Hepatocyte (in vitro differentiated cells): ENCODE data around the gene NPHP1. TPM values are rescaled to one million over a fixed set of nuclear protein-coding genes. Genes with fewer than 3 reads are reported as not detected.
"Not testable (repeated sequence)": the region's sequence is repeated elsewhere in the genome, so short reads cannot be mapped to it uniquely, and the experiment has no call there.

Experiments used
- DNase-seq: peaks from one replicate; pipeline ENCODE4 v3.0.0-alpha.2; 2016; ENCODE audit warnings: low spot score
- H2AFZ ChIP-seq: fragments of 200-600 bp; sonication (generic); 2 replicates; pipeline ENCODE4 v1.6.0; 2016; ENCODE audit warnings: antibody characterized with exemption, mild to moderate bottlenecking
- H3K27ac ChIP-seq: fragments of 200-600 bp; sonication (generic); 2 replicates; pipeline ENCODE4 v1.5.1; 2016; ENCODE audit warnings: mild to moderate bottlenecking
- H3K27me3 ChIP-seq: fragments of 200-600 bp; sonication (generic); 2 replicates; pipeline ENCODE4 v1.6.1; 2016
- H3K36me3 ChIP-seq: fragments of 200-600 bp; sonication (generic); replicated peaks from 2 replicates; pipeline ENCODE4 v1.5.1; 2016; ENCODE audit warnings: low read depth; ENCODE audit not compliant: insufficient read depth
- H3K4me1 ChIP-seq: fragments of 200-600 bp; sonication (generic); 2 replicates; pipeline ENCODE4 v1.5.1; 2016; ENCODE audit warnings: mild to moderate bottlenecking, moderate library complexity; ENCODE audit not compliant: insufficient read depth
- H3K4me2 ChIP-seq: fragments of 200-600 bp; sonication (generic); 2 replicates; pipeline ENCODE4 v1.6.0; 2016
- H3K4me3 ChIP-seq: fragments of 200-600 bp; sonication (generic); 2 replicates; pipeline ENCODE4 v1.5.1; 2016; ENCODE audit warnings: mild to moderate bottlenecking
- H3K79me2 ChIP-seq: fragments of 200-600 bp; sonication (generic); 2 replicates; pipeline ENCODE4 v1.6.0; 2017; ENCODE audit warnings: mild to moderate bottlenecking
- H3K9me2 ChIP-seq: fragments of 200-600 bp; sonication (generic); replicated peaks from 2 replicates; pipeline ENCODE4 v1.6.0; 2017; ENCODE audit warnings: mild to moderate bottlenecking; ENCODE audit not compliant: insufficient read depth
- H3K9me3 ChIP-seq: fragments of 200-600 bp; sonication (generic); 2 replicates; pipeline ENCODE4 v1.5.1; 2016; ENCODE audit warnings: low read depth, mild to moderate bottlenecking
- H4K20me1 ChIP-seq: fragments of 200-600 bp; sonication (generic); 2 replicates; pipeline ENCODE4 v1.6.0; 2016; ENCODE audit warnings: mild to moderate bottlenecking; ENCODE audit not compliant: insufficient read depth, poor library complexity, severe bottlenecking
- CTCF ChIP-seq: fragments of 200-600 bp; sonication (generic); IDR thresholded peaks from 2 replicates; pipeline ENCODE4 v1.5.1; 2016; ENCODE audit warnings: antibody characterized with exemption, mild to moderate bottlenecking; ENCODE audit not compliant: poor library complexity
- EZH2 ChIP-seq: fragments of 200-600 bp; sonication (generic); IDR thresholded peaks from 2 replicates; pipeline ENCODE4 v1.6.1; 2016; ENCODE audit warnings: antibody characterized with exemption, mild to moderate bottlenecking, borderline replicate concordance
- EZH2phosphoT487 ChIP-seq: fragments of 200-600 bp; sonication (generic); IDR thresholded peaks from one replicate; pipeline ENCODE4 v1.6.1; 2018; ENCODE audit warnings: antibody characterized with exemption, mild to moderate bottlenecking, low read depth, moderate library complexity; ENCODE audit not compliant: unreplicated experiment, severe bottlenecking
- WGBS: methylation state at CpG from one replicate; pipeline ENCODE4 v1.1.6; 2016; ENCODE audit warnings: low lambda C conversion rate; ENCODE audit errors: missing lambda C conversion rate; 5-methylcytosine and 5-hydroxymethylcytosine counted together
- polyA plus RNA-seq: library from polyadenylated mRNA; unstranded; fragments of >200 nt; fragmentation: Nextera tagmentation; extraction: Ambion mirVana; gene quantifications from 2 replicates; pipeline ENCODE4 v1.2.1, GENCODE V29; 2016
- total RNA-seq: library from RNA; depleted of rRNA; stranded (reverse); fragments of >200 nt; gene quantifications from 2 replicates; pipeline ENCODE4 v1.2.3, GENCODE V29; 2014

Gene NPHP1
- total and polyA plus RNA-seq, 2 experiments from 2014 or later = 1.3 to 1.6 TPM

- TF ChIP-seq CTCF (peak; percentile 84), EZH2 (no peak)
- H3K4me2 ChIP-seq = no peak overlapping the region
Observed at GRCh38 chr2:110157153-110157793, 47.5 kb downstream of the NPHP1 start.

GRCh38 chr2:110154828-110155227, 50.0 kb downstream of the NPHP1 start:
- H2AFZ ChIP-seq, H3K4me1 ChIP-seq, H3K79me2 ChIP-seq, DNase-seq, H3K9me2 ChIP-seq, H3K4me2 ChIP-seq, H3K27me3 ChIP-seq, H3K36me3 ChIP-seq, H3K4me3 ChIP-seq, H3K9me3 ChIP-seq, H4K20me1 ChIP-seq, H3K27ac ChIP-seq: not testable (repeated sequence)
- WGBS = 97% methylated on average over 4 of the region's 4 CpGs

More at GRCh38 chr2:110157153-110157793, 47.5 kb downstream of the NPHP1 start:
- no peaks in the 10 kb centered on the region for H4K20me1 ChIP-seq
- 44% methylated on average over 4 of the region's 4 CpGs for WGBS
- no peak overlapping the region for H2AFZ ChIP-seq
- H3K27me3 ChIP-seq = no peaks in the 10 kb centered on the region
- H3K36me3 ChIP-seq = no peaks in the 10 kb centered on the region
- H3K79me2 ChIP-seq = no peaks in the 10 kb centered on the region
- H3K27ac ChIP-seq = no peak overlapping the region
- peak; percentile 66 for DNase-seq
- H3K4me3 ChIP-seq = no peak overlapping the region
- no peaks in the 10 kb centered on the region for H3K9me3 ChIP-seq
- no peaks in the 10 kb centered on the region for H3K4me1 ChIP-seq
- no peaks in the 10 kb centered on the region for H3K9me2 ChIP-seq

GRCh38 chr2:110154188-110154587, 50.6 kb downstream of the NPHP1 start:
- not testable (repeated sequence) for H3K4me2 ChIP-seq, H3K27me3 ChIP-seq, H2AFZ ChIP-seq, H3K79me2 ChIP-seq, H3K36me3 ChIP-seq, H3K9me2 ChIP-seq, DNase-seq, H4K20me1 ChIP-seq, H3K4me1 ChIP-seq, H3K9me3 ChIP-seq, H3K4me3 ChIP-seq, H3K27ac ChIP-seq
- 83% methylated on average over 2 of the region's 2 CpGs for WGBS

- H3K27ac ChIP-seq = no peak overlapping the region
- 72% methylated on average over 2 of the region's 2 CpGs for WGBS
- H3K27me3 ChIP-seq = no peaks in the 10 kb centered on the region
- no peaks in the 10 kb centered on the region for H3K36me3 ChIP-seq
- no peaks in the 10 kb centered on the region for H3K4me1 ChIP-seq
- no peak overlapping the region for H3K4me2 ChIP-seq
- H3K79me2 ChIP-seq = no peaks in the 10 kb centered on the region
- TF ChIP-seq CTCF = no peak
- TF ChIP-seq EZH2phosphoT487 = no peak
- TF ChIP-seq EZH2 = no peak
- no peak for DNase-seq
- no peak overlapping the region for H2AFZ ChIP-seq
- H3K9me3 ChIP-seq = no peaks in the 10 kb centered on the region
- no peaks in the 10 kb centered on the region for H3K9me2 ChIP-seq
- H3K4me3 ChIP-seq = no peak overlapping the region
- no peaks in the 10 kb centered on the region for H4K20me1 ChIP-seq
Observed at GRCh38 chr2:110153416-110153815, 51.4 kb downstream of the NPHP1 start.
